Central memory CD4-positive, alpha-beta T cell (primary cell): ENCODE data around the gene GSK3B.
"Not testable (repeated sequence)": the region's sequence is repeated elsewhere in the genome, so short reads cannot be mapped to it uniquely, and the experiment has no call there.

Experiments
- DNase-seq: peaks from one replicate; pipeline ENCODE4 v3.0.0; 2022

The GSK3B gene

GRCh38 chr3:120095979-120096426 lies 1.8 kb upstream of the GSK3B start:
- no peak for DNase-seq

GRCh38 chr3:120095226-120095978 lies 1.2 kb upstream of the GSK3B start:
- peak; percentile 85 for DNase-seq

DNA sequence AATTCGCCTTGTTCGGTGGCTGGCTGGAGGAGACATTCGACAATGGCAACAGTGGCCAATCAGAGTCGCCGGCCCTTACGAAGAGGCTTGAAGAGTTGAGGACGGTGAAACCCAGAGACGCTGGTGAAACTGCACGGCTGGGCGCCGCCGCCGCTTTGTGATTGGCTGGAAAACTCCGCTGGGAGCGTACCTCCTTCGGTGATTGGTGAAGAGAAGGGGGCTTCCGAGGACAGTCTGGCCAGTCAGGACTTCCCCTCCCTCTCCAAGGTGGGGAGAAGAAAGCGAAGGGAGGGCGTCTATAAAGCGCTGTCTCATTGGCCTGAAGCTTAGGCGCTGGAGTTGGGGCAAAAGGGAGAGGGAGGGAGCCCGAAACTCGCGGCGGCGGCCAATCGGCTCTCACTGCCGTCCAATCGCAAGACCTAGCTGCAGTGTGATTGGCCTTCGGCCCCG lies 554 bp upstream of the GSK3B start:
- DNase-seq, result peak; percentile 100

- peak; percentile 20 for DNase-seq
Observed at GRCh38 chr3:120093119-120093910, 932 bp downstream of the GSK3B start.

DNA sequence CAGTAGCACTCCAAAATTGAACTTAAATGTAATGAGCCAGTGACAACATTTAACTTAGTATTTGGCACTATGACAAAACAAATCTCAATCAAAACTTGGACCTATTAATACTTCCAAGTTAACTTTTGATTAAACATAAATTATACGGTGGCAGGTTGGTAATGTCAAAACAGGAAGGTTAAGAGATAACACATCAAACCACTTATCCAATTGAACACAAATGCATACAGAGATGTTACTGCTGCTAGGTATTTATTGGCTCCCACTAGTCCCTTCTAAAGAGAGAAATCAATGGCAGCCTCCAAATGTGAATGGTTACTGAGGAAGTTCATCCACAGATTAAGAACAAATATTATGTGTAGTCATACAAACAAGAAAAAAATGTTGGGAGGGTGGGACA lies 1.8 kb downstream of the GSK3B start:
- no peak for DNase-seq

DNA sequence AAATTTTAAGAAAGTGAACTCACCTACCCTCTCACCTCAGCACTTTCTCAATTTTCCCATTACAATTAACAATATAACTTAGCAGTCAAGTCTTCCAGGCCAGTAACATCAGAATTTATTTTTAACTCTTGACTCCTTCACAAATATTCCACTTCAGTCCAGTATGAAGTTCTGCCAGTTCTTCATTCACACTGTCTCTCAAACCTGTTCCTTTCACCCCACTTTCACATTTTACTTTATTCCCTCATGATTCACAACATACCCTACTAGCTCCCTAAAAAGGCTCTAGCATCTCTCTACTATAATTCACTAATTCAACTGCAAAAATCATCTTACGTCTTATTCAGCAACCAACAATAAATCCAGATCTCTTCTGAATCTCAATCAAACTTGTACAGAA lies 3.8 kb downstream of the GSK3B start:
- no peak for DNase-seq

- DNase-seq, result no peak
Observed at GRCh38 chr3:120089089-120089488, 5.2 kb downstream of the GSK3B start.

DNA sequence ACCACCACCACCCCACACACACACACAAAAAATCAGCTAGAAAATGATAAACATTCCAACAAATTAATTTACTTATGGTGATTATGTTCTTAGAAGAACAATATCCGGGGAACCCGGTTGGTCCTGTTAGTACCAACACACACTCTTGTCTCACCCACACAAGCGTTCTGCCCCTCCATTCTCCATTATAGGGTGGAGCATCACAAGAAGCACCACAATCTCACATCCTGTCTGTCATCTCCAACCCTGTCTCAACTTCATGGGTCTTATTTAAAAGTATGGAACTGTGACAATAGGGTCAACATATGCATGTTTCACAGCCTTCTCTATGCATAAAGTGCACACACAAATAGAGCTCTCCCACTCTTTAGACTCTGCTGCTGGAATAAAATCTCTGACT lies 5.6 kb downstream of the GSK3B start:
- no peak for DNase-seq

DNA sequence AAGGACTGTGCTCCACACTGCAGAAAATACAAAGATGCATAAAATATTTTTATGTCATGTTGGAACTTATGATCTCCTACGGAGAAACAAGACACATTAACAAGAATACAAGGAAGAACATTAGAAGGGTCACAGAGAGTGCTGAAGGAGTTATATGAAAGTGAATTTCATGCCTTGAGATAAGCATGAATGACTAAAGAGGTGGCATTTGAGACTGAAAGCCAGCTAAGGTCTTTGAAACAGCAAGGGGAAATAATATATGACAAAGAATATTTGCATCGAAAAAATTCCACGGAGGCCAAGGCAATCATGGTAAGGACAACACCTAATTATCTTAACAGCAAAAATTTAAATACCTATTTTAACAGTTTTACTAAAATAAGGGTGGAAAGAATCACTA lies 12.5 kb downstream of the GSK3B start:
- DNase-seq, result no peak

DNA sequence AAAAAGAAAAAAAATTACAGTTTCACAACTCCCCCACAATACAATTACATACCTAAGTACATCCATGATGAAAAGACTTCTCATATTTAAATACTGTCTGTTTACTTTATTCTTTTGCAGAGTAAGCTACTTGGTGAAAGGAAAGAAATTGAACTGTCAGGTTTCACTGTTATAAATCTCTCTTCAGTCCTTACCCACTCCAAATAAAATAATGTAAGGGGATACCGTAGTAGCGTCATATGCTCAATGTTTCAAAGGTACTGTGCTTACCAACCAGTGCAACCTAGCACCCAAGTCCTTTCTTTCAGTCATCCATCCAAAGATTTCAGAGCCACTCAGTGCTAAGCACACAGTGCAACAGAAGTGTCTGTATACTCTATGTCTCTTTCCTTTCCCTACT lies 13.4 kb downstream of the GSK3B start:
- DNase-seq, result no peak

- no peak for DNase-seq
Observed at GRCh38 chr3:120077731-120078130, 16.5 kb downstream of the GSK3B start.

DNA sequence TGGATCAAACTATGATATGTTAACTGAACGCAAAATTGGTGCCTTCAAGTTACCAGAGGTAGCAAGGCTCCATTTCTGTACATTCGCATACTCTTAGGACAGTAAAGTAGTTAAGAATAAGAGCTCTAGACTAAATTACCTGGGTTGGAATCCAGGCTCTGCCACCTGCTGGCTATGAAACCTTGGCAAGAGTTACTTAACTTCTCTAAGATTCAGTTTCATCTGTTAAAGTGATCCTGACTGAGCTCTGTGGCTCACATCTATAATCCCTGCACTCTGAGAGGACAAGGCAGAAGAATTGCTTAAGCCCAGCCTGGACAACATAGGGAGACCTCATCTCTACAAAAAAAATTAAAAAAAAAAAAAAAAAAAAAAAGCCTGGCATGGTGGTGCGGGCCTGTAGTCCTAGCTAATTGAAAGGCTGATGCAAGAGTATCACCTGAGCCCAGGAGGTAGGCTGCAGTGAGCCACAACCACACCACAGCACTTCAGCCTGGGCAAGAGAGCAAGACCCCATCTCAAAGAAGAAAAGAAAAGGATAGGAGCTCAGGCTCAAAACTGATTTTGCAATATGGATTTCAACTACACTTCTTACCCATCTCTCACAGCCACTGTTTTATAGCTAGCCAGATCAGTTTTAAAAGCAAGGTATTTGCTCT lies 21.3 kb downstream of the GSK3B start:
- no peak for DNase-seq

DNA sequence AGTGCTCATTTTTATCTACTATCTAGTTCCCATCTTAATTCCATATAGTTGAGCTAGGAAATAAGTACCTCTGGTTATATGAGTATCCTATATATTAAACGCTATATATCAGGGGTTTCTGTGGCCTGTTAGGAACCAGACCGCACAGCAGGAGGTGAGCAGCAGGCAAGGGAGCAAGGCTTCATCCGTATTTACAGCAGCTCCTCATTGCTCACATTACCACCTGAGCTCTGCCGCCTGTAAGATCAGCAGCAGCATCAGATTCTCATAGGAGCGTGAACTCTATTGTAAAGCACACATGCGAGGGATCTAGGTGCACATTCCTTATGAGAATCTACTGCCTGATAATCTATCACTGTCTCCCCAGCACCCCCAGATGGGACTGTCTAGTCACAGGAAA lies 23.0 kb downstream of the GSK3B start:
- DNase-seq, result no peak

GRCh38 chr3:120070263-120070981 lies 23.8 kb downstream of the GSK3B start:
- no peak for DNase-seq

DNA sequence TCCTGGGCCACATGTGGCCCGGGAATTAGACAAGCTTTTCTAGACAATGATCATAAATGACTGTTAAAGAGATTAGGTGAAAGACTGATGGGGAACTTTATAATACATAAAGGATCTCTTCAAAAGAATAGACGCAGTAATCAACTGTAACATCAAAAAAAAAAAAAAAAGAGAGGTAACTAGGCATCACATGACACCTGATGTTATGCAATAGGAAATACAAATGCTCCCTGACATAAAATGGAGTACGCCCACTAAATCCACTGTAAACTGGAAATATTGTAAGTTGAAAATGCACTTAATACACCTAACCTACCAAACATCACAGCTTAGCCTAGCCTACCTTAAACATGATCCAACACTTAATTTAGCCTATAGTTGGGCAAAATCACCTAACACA lies 27.2 kb downstream of the GSK3B start:
- DNase-seq, result no peak

DNA sequence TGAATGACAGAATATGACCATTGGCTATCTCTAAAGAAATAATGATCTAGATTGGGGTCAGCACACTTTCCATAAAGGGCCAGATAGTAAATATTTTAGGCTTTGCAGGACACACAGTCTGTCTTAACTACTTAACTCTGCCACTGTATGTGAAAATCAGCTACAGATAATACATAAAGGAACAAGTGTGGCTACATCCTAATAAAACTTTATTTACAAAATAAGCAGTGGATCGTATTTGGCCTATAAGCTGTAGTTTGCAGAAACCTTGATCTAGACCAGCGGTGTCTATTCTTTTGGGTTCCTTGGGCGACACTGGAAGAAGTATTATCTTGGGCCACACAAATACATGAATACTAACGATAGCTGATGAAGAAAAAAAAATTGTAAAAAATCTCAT lies 27.6 kb downstream of the GSK3B start:
- no peak for DNase-seq

GRCh38 chr3:120064641-120065040 lies 29.6 kb downstream of the GSK3B start:
- DNase-seq, result no peak

DNA sequence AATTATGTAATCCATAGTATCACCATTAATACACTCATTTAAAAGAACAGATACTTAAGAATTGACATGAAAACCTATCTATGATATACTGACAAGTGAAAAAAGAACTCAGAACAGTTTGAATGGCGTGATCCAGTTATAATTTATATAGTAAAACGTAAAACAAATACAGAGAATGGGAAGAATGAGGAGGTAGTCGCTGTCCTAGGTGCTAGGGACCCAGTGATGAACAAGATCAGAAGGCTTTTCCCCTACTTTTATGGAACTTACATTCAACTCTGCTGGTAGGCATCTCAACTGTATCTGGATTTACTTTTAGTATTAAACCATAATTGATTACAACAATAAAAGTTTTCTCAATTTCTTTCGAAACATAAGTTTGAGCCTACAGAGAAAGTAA lies 31.8 kb downstream of the GSK3B start:
- DNase-seq, result no peak

- DNase-seq, result no peak
Observed at GRCh38 chr3:120059081-120059864, 35.0 kb downstream of the GSK3B start.

- DNase-seq, result no peak
Observed at GRCh38 chr3:120057626-120058025, 36.6 kb downstream of the GSK3B start.

- DNase-seq, result no peak
Observed at GRCh38 chr3:120057029-120057428, 37.2 kb downstream of the GSK3B start.

DNA sequence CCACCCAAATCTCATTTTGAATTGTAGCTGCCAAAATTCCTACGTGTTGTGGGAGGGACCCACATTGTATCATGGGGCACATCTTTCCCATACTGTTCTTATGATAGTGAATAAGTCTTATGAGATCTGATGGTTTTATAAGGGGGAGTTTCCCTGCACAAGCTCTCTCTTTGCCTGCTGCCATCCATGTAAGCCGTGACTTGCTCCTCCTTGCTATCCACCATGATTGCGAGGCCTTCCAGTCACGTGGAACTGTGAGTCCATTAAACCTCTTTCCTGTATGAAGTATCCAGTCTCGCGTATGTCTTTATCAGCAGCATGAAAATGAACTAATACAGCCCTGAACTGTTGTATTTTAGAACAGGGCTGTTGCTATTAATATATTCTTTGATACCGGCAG lies 40.6 kb downstream of the GSK3B start:
- not testable (repeated sequence) for DNase-seq
